Activated T-helper 2 cell treated with anti-CD3 and anti-CD28 coated beads, Interferon-gamma antibody, Interleukin-2, Interleukin-4, amounts not matched to agents 10 μg/mL and 5 μg/mL and 100 μg/mL, durations not matched to agents 14 hours and 24 hours and 36 hours (primary cell): Measurements from ENCODE around the gene XXYLT1. TPM values are rescaled to one million over a fixed set of nuclear protein-coding genes. Genes with fewer than 3 reads are reported as not detected.
"Not testable (repeated sequence)": the region's sequence is repeated elsewhere in the genome, so short reads cannot be mapped to it uniquely, and the experiment has no call there.

Source experiments
- DNase-seq: peaks from one replicate; pipeline ENCODE4 v3.0.0; 2021; ENCODE audit warnings: low spot score
- H3K27ac Mint-ChIP-seq: one replicate; pipeline ENCODE4 v1.8.0; 2021; ENCODE audit warnings: mixed read lengths
- H3K27me3 Mint-ChIP-seq: one replicate; pipeline ENCODE4 v1.8.0; 2021; ENCODE audit warnings: low read depth, mixed read lengths
- H3K36me3 Mint-ChIP-seq: one replicate; pipeline ENCODE4 v1.8.0; 2021; ENCODE audit warnings: low read depth, mixed read lengths
- H3K4me1 Mint-ChIP-seq: one replicate; pipeline ENCODE4 v1.8.0; 2021; ENCODE audit warnings: low read depth, mixed read lengths
- H3K4me3 Mint-ChIP-seq: one replicate; pipeline ENCODE4 v1.8.0; 2021; ENCODE audit warnings: low read depth, mild to moderate bottlenecking, moderate library complexity, mixed read lengths
- H3K9me3 Mint-ChIP-seq: one replicate; pipeline ENCODE4 v1.8.0; 2021; ENCODE audit warnings: mixed read lengths
- intact Hi-C: fragments of 100-400 bp; cut with micrococcal nuclease; formaldehyde crosslinking; loops from one replicate; pipeline ENCODE4 v1.15.1; 2023
- total RNA-seq: library from RNA; stranded (reverse); gene quantifications from 2 replicates; pipeline ENCODE4 v1.2.3, GENCODE V29; 2022

Gene XXYLT1
- total RNA-seq, 1 donor from 2014 or later = 15.8 TPM

DNA sequence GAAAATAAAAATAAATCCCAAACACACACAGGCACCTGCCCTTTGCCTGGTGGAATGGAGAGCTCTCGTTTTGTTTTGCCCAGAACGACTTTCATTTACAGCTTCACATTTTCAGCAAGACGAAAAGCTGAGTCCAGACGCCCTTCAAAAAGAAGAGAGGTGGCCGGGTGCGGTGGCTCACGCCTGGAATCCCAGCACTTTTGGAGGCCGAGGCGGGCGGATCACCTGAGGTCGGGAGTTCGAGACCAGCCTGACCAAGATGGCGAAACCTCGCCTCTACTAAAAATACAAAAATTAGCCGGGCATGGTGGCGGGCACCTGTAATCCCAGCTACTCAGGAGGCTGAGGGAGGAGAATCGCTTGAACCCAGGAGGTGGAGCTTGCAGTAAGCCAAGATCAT, 163.9 kb downstream of the XXYLT1 start:
- H3K9me3 Mint-ChIP-seq, H3K4me3 Mint-ChIP-seq, DNase-seq, intact Hi-C loops, H3K27me3 Mint-ChIP-seq, H3K27ac Mint-ChIP-seq, H3K4me1 Mint-ChIP-seq, H3K36me3 Mint-ChIP-seq: not testable (repeated sequence)

GRCh38 chr3:195106418-195106906, 164.5 kb downstream of the XXYLT1 start:
- Mint-ChIP-seq H3K36me3 (no peaks in the 10 kb centered on the region), H3K4me1 (peaks cover 4% of the 10 kb centered on the region), H3K4me3 (no peak overlapping the region), H3K27me3 (no peaks in the 10 kb centered on the region), H3K9me3 (no peaks in the 10 kb centered on the region), H3K27ac (no peak overlapping the region)
- intact Hi-C loops = loop anchor here (1.0 kb wide), 1 partner anchor 424 kb away; no protein-coding TSS in a partner anchor
- peak; percentile 41 for DNase-seq

GRCh38 chr3:195105841-195106417, 165.0 kb downstream of the XXYLT1 start:
- Mint-ChIP-seq H3K4me3 (no peak overlapping the region), H3K36me3 (no peaks in the 10 kb centered on the region), H3K4me1 (peaks cover 10% of the 10 kb centered on the region), H3K27ac (no peak overlapping the region), H3K27me3 (no peaks in the 10 kb centered on the region), H3K9me3 (no peaks in the 10 kb centered on the region)
- intact Hi-C loops = loop anchor here (1.0 kb wide), 1 partner anchor 424 kb away; no protein-coding TSS in a partner anchor
- no peak for DNase-seq

GRCh38 chr3:195105389-195105788, 165.6 kb downstream of the XXYLT1 start:
- Mint-ChIP-seq H3K36me3 (no peaks in the 10 kb centered on the region), H3K4me3 (no peak overlapping the region), H3K9me3 (no peaks in the 10 kb centered on the region), H3K27ac (no peak overlapping the region), H3K27me3 (no peaks in the 10 kb centered on the region), H3K4me1 (peaks cover 10% of the 10 kb centered on the region)
- intact Hi-C loops = no loop called here
- no peak for DNase-seq

GRCh38 chr3:195104340-195104739, 166.6 kb downstream of the XXYLT1 start:
- Mint-ChIP-seq H3K4me1 (peaks cover 10% of the 10 kb centered on the region), H3K9me3 (no peaks in the 10 kb centered on the region), H3K4me3 (no peak overlapping the region), H3K27ac (no peak overlapping the region), H3K36me3 (no peaks in the 10 kb centered on the region), H3K27me3 (no peaks in the 10 kb centered on the region)
- DNase-seq = no peak
- intact Hi-C loops = no loop called here

GRCh38 chr3:195103623-195104022, 167.3 kb downstream of the XXYLT1 start:
- H3K27ac Mint-ChIP-seq = no peak overlapping the region
- H3K36me3 Mint-ChIP-seq = no peaks in the 10 kb centered on the region
- no peaks in the 10 kb centered on the region for H3K9me3 Mint-ChIP-seq
- intact Hi-C loops = no loop called here
- H3K4me1 Mint-ChIP-seq = peaks cover 10% of the 10 kb centered on the region
- no peak for DNase-seq
- no peak overlapping the region for H3K4me3 Mint-ChIP-seq
- H3K27me3 Mint-ChIP-seq = no peaks in the 10 kb centered on the region

- no peaks in the 10 kb centered on the region for H3K27me3 Mint-ChIP-seq
- DNase-seq = no peak
- no peaks in the 10 kb centered on the region for H3K36me3 Mint-ChIP-seq
- peaks cover 10% of the 10 kb centered on the region for H3K4me1 Mint-ChIP-seq
- intact Hi-C loops = no loop called here
- H3K27ac Mint-ChIP-seq = no peak overlapping the region
- no peak overlapping the region for H3K4me3 Mint-ChIP-seq
- no peaks in the 10 kb centered on the region for H3K9me3 Mint-ChIP-seq
These were observed 168.1 kb downstream of the XXYLT1 start for GRCh38 chr3:195102609-195103467.

GRCh38 chr3:195101927-195102608, 168.9 kb downstream of the XXYLT1 start:
- no peaks in the 10 kb centered on the region for H3K36me3 Mint-ChIP-seq
- H3K4me1 Mint-ChIP-seq = peaks cover 10% of the 10 kb centered on the region
- H3K9me3 Mint-ChIP-seq = no peaks in the 10 kb centered on the region
- H3K4me3 Mint-ChIP-seq = no peak overlapping the region
- H3K27me3 Mint-ChIP-seq = no peaks in the 10 kb centered on the region
- no peak for DNase-seq
- H3K27ac Mint-ChIP-seq = no peak overlapping the region
- intact Hi-C loops = no loop called here

DNA sequence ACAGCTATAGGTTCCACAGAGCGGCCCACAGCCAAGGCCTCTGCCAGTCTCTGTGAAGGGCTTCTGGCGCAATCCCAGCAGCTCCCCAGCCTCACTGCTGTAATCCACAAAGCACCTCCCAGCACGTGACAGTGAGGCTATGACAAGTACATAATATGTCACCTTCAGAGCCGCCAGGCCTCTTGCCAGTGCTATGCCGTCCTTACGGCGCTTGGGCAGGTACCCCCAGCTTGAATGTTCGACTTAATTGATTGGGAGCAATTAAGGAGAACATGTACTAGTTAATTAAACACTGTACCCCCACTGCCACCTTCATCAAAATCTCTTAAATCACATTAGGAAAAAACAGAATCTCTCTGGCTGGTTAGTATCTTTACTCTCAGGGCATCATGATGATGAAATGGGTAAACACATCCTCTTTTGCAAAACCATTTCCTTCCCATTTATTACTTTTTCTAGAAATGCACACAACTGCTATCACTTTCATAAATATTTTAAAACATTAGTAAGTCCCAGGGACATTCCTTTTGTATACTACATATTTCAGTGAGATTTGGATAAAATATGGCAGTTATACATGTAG, 169.9 kb downstream of the XXYLT1 start:
- H3K36me3 Mint-ChIP-seq = no peaks in the 10 kb centered on the region

GRCh38 chr3:195099951-195100785, 170.8 kb downstream of the XXYLT1 start:
- H3K4me1 Mint-ChIP-seq = peaks cover 7% of the 10 kb centered on the region
- no peaks in the 10 kb centered on the region for H3K27me3 Mint-ChIP-seq
- H3K4me3 Mint-ChIP-seq = no peak overlapping the region
- intact Hi-C loops = no loop called here
- H3K9me3 Mint-ChIP-seq = no peaks in the 10 kb centered on the region
- no peaks in the 10 kb centered on the region for H3K36me3 Mint-ChIP-seq
- no peak overlapping the region for H3K27ac Mint-ChIP-seq
- DNase-seq = no peak

More for the DNA sequence above, 169.9 kb downstream of the XXYLT1 start:
- H3K4me1 Mint-ChIP-seq = peaks cover 8% of the 10 kb centered on the region
- H3K27ac Mint-ChIP-seq = no peak overlapping the region
- H3K4me3 Mint-ChIP-seq = no peak overlapping the region
- H3K27me3 Mint-ChIP-seq = no peaks in the 10 kb centered on the region
- intact Hi-C loops = no loop called here
- DNase-seq = no peak
- H3K9me3 Mint-ChIP-seq = no peaks in the 10 kb centered on the region

DNA sequence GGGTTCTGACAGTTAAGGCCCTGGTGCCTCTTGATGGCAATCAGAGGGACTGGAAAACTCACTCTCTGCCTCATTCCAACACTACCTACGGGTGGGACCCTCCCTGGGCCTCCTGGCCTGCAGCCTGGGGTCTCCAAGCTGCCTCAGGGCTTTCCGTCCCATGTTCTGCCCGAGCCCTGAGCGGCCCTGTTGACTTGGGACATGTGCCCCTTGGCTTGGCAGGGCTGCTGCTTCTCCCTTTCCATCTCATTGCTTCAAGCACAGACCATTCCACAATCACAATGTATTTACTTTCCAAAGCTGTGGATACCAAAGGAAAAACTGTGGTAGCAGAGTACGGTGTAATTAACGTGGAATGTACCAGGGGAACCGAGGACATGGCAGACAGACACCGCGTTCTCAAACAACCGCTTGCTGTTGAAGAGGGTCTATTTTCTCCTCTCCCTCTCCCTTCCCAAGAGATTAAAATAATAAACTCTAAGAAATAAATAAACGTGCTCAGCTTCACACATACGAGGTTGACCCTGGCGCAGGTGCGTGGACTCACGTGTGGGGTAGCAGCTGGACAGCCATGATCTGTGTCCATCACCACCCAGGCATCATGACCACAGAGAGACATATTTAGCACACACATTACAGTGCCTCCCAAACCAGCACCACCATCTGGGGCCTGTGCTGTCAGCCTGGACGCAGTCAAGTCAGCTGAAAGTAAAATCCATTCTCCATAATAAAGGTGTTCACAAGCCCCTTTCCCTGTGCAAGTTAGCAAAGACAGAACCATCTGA, 172.0 kb downstream of the XXYLT1 start:
- Mint-ChIP-seq H3K36me3 (no peaks in the 10 kb centered on the region), H3K4me1 (peaks cover 7% of the 10 kb centered on the region), H3K9me3 (no peaks in the 10 kb centered on the region), H3K27me3 (no peaks in the 10 kb centered on the region), H3K4me3 (no peak overlapping the region), H3K27ac (no peak overlapping the region)
- intact Hi-C loops = no loop called here
- no peak for DNase-seq
